Stomach (tissue), 9 donors: Measurements from ENCODE around the gene GRAMD1A. TPM values are rescaled to one million over a fixed set of nuclear protein-coding genes. Genes with fewer than 3 reads are reported as not detected.

Experiments used
- DNase-seq, 2 donors: peaks; one replicate each; pipeline versions ENCODE4 v3.0.0 to v3.0.0-alpha.2; 2013 to 2019
- H3K27ac ChIP-seq, 5 donors: fragments of 200-600 bp in 4 of 5; sonication (generic) in 4 of 5; one replicate each; pipeline ENCODE4 v1.5.1; 2013 to 2019; ENCODE audit warnings: mild to moderate bottlenecking in 1 of 5, moderate library complexity in 1 of 5
- H3K27me3 ChIP-seq, 3 donors: fragments of 200-600 bp; sonication (generic); one replicate each; pipeline ENCODE4 v1.5.1; 2017 to 2019; ENCODE audit warnings: mixed run types in 1 of 3
- H3K36me3 ChIP-seq, 4 donors: fragments of 200-600 bp; sonication (generic); 1 replicate in 3 of 4; 2 replicates in 1 of 4; pipeline ENCODE4 v1.5.1; 2016 to 2019
- H3K4me1 ChIP-seq, 4 donors: fragments of 200-600 bp; sonication (generic); one replicate each; pipeline ENCODE4 v1.5.1; 2016 to 2019
- H3K4me3 ChIP-seq, 4 donors: fragments of 200-600 bp; sonication (generic) in 3 of 4; one replicate each; pipeline ENCODE4 v1.5.1; 2016 to 2019; ENCODE audit warnings: mild to moderate bottlenecking in 1 of 4
- H3K9me3 ChIP-seq, 4 donors: fragments of 200-600 bp; sonication (generic); one replicate each; pipeline ENCODE4 v1.5.1; 2016 to 2019
- EP300 ChIP-seq: sonication (generic); formaldehyde crosslinking; IDR thresholded peaks from one replicate; pipeline ENCODE4 v1.6.1; 2017; ENCODE audit warnings: antibody characterized with exemption
- POLR2A ChIP-seq, 4 donors: fragments of 450-650 bp; IDR thresholded peaks; one replicate each; pipeline ENCODE4 v1.6.1; 2016; ENCODE audit warnings: antibody characterized with exemption in 4 of 4, control low read depth in 2 of 4, mild to moderate bottlenecking in 1 of 4, moderate library complexity in 1 of 4
- POLR2AphosphoS5 ChIP-seq, 3 donors: sonication (generic); formaldehyde crosslinking; IDR thresholded peaks; one replicate each; pipeline ENCODE4 v1.6.1; 2016; ENCODE audit warnings: antibody characterized with exemption in 3 of 3
- WGBS, 5 donors: extraction: QIAGEN DNeasy Blood & Tissue Kit in 3 of 5; methylation state at CpG; one replicate each; pipeline versions ENCODE4 v1.1.5 to v1.1.7; 2013 to 2018; 5-methylcytosine and 5-hydroxymethylcytosine counted together
- intact Hi-C: fragments of 100-400 bp; cut with DNase I; formaldehyde crosslinking; loops from one replicate; pipeline ENCODE4 v1.15.1; 2023; ENCODE audit warnings: low total_unique reads
- polyA plus RNA-seq, 3 donors: library from polyadenylated mRNA; stranded (reverse); fragments of 200-250 nt; gene quantifications; one replicate each; pipeline ENCODE4 v1.2.3, GENCODE V29; 2013
- total RNA-seq, 5 donors: library from RNA; depleted of rRNA; stranded (reverse); fragments of >200 nt; gene quantifications; one replicate each; pipeline versions ENCODE4 v1.1.0 to v1.2.3, GENCODE V29; 2014 to 2016
- TF ChIP-seq, protein P1 (sequence below), 7 experiments: fragments of 450-650 bp in 4 of 7; fragments of 200-600 bp in 3 of 7; sonication (generic) in 3 of 7; IDR thresholded peaks; one replicate each; pipeline ENCODE4 v1.5.1; 2016 to 2019; ENCODE audit warnings: antibody characterized with exemption in 7 of 7, control low read depth in 2 of 7, mild to moderate bottlenecking in 1 of 7
- donor health status: healthy with polysubstance abuse.
- donor health status: Bipolar disorder and iron deficiency.
- donor health status: healthy.

Gene GRAMD1A
- total and polyA plus RNA-seq, 8 donors = 29.8 to 74.1 (median 45.1) TPM

DNA sequence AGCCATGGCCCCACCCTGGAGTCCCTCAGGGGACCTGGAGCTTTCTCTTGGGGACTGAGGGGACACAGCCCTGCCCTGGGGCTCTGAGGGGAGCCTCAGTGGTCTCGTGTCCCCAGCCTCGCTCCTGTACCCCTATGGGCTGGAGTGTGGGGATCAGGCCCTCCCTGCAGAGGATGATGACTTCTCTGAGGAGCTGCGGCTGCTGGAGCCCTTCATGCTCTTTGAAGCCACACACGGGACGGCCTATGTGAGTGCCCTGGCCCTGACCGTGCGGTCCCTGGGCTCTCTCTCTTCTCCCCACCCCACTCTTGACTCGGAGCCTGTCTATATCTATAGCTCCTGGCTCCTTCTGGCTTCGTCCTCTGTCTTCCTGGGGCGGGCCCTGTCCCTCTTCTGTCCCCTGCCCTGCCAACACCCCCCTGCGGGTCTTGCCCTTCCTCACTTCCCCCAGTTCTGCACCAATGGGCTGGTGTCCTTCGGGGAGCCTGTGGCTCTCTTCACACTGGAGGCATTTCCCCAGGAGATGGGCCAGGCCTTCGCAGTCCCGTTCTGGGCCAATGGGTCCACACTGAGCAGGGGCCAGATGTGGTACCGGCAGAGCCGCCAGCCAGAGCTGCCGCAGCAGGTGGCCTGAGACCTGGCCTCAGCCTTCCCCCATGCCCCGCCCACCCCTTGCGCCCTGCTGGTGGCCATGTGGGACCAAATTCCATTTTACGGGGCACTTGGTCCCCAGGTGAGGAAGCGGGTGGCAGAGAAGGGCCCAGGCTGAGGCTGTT lies 74.5 kb downstream of the GRAMD1A start:
- Histone ChIP-seq H3K4me3 (no peak overlapping the region), H3K27ac (no peak overlapping the region), H3K27me3 (no peaks in the 10 kb centered on the region), H3K36me3 (no peaks in the 10 kb centered on the region), H3K4me1 (no peaks in the 10 kb centered on the region), H3K9me3 (peaks cover 0 to 9% (median 7%) of the 10 kb centered on the region in 4 donors)
- TF ChIP-seq POLR2AphosphoS5 (IDR thresholded peaks at IDR 0.05) (no peak), POLR2A (IDR thresholded peaks at IDR 0.05) (no peak), EP300 (no peak)
- TF ChIP-seq, protein P1, sequence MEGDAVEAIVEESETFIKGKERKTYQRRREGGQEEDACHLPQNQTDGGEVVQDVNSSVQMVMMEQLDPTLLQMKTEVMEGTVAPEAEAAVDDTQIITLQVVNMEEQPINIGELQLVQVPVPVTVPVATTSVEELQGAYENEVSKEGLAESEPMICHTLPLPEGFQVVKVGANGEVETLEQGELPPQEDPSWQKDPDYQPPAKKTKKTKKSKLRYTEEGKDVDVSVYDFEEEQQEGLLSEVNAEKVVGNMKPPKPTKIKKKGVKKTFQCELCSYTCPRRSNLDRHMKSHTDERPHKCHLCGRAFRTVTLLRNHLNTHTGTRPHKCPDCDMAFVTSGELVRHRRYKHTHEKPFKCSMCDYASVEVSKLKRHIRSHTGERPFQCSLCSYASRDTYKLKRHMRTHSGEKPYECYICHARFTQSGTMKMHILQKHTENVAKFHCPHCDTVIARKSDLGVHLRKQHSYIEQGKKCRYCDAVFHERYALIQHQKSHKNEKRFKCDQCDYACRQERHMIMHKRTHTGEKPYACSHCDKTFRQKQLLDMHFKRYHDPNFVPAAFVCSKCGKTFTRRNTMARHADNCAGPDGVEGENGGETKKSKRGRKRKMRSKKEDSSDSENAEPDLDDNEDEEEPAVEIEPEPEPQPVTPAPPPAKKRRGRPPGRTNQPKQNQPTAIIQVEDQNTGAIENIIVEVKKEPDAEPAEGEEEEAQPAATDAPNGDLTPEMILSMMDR (IDR thresholded peaks at IDR 0.05) = no peak
- intact Hi-C loops = no loop called here
- no peak for DNase-seq
- WGBS, 5 donors = 84 to 94% (median 89%) methylated on average over 11 to 21 of the region's 21 CpGs

DNA sequence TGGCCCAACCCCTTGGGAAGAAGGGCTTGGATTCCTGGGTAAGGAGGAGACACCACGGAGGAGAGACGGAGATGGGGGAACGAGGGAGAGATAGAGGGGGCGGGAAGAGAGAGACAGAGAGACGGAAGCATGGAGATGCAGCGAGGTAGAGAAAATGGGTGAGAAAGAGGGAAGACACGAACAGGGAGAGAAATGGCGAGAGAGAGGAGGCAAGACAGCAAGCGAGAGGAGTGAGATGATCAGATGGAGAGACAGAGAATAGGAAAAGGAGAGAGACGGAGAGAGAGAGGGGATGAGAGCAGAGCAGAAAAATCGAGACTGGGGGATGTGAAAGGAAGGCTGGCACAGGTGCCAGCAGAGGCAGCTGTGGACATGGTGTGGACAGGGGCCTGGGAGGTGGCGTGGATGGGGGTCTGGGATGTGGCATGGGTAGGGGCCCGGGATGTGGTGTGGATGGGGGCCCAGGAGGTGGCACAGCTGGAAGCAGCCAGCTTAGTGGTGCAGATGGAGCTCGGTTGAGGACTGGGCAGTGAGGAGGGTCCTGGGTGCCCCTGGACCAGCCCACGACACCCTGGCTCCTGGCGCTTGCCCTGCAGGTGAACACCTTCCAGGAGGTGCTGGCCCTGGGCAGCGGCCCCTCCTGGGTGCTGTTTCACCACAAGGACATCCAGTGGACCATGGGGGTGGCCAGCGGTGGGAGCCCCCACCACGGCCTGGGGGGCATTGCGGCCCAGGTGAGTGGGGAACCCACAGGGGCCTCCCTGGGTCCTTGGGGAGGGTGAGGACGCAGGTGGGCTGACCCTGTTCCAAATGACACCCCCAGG lies 75.3 kb downstream of the GRAMD1A start:
- WGBS, 5 donors = 87 to 93% (median 90%) methylated on average over 17 to 21 of the region's 21 CpGs

DNA sequence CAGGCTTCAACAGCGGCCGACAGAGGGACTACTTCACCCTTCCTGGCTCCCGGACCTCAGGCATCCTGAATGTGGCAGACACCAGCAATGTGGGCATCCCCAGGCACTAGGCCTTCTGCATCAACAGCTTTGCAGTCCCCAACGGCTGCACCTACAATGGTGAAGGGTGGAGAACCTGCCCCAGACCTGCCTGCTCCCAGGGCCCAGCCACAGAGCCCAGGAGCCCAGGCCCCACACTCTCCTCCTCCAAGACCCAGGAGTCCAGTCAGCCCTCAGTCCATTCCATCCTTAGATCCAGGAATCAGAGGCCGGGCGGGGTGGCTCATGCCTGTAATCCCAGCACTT lies 75.9 kb downstream of the GRAMD1A start:
- Histone ChIP-seq H3K4me3 (no peak overlapping the region), H3K36me3 (no peaks in the 10 kb centered on the region), H3K4me1 (no peaks in the 10 kb centered on the region), H3K27me3 (no peaks in the 10 kb centered on the region), H3K9me3 (no peaks in the 10 kb centered on the region), H3K27ac (no peak overlapping the region)
- intact Hi-C loops = no loop called here
- no peak for DNase-seq
- WGBS, 5 donors = 78 to 94% (median 87%) methylated on average over 2 to 6 of the region's 6 CpGs; no CpG with 5 or more reads in 1 of the 5 donors
- TF ChIP-seq EP300 (no peak), POLR2AphosphoS5 (IDR thresholded peaks at IDR 0.05) (no peak), POLR2A (IDR thresholded peaks at IDR 0.05) (no peak)
- TF ChIP-seq, protein P1 (IDR thresholded peaks at IDR 0.05) = no peak

More for the DNA sequence above, 75.3 kb downstream of the GRAMD1A start:
- Histone ChIP-seq H3K27me3 (no peaks in the 10 kb centered on the region), H3K9me3 (peaks cover 0 to 5% (median 3%) of the 10 kb centered on the region in 4 donors), H3K27ac (no peak overlapping the region), H3K36me3 (no peaks in the 10 kb centered on the region), H3K4me3 (no peak overlapping the region), H3K4me1 (no peaks in the 10 kb centered on the region)
- TF ChIP-seq POLR2A (IDR thresholded peaks at IDR 0.05) (no peak), POLR2AphosphoS5 (IDR thresholded peaks at IDR 0.05) (no peak), EP300 (no peak)
- TF ChIP-seq, protein P1 (IDR thresholded peaks at IDR 0.05) = no peak
- DNase-seq = no peak
- intact Hi-C loops = no loop called here

Other genes starting within 250 kb of the GRAMD1A start
- 1 to 10 TPM in 3 of 5 donors, under 1 TPM in 1, not detected in 1; 0.58 to 6.7 (median 4.1) TPM for gene ZNF599, start 227.1 kb upstream of the GRAMD1A start, total RNA-seq
- 1 to 10 TPM; 3.4 to 6.6 (median 4.5) TPM for gene ZNF599, start 227.1 kb upstream of the GRAMD1A start, polyA plus RNA-seq
- 1 to 10 TPM in 3 of 5 donors, under 1 TPM in 1, not detected in 1; 0.58 to 4.1 (median 3.5) TPM for gene ZNF30, start 73.4 kb upstream of the GRAMD1A start, total RNA-seq
- gene ZNF30, start 73.4 kb upstream of the GRAMD1A start, polyA plus RNA-seq = 1 to 10 TPM; 1.2 to 6.1 (median 1.4) TPM
- 10 to 100 TPM in 2 of 5 donors, 1 to 10 TPM in 2, under 1 TPM in 1; 0.87 to 14.3 (median 8.4) TPM for gene ZNF792, start 36.1 kb upstream of the GRAMD1A start, total RNA-seq
- 1 to 10 TPM in 1 of 3 donors, under 1 TPM in 2; 0.78 to 1.4 (median 0.87) TPM for gene ZNF792, start 36.1 kb upstream of the GRAMD1A start, polyA plus RNA-seq
- 10 to 100 TPM in 1 of 5 donors, 1 to 10 TPM in 3, not detected in 1; 1.3 to 36.6 (median 3.5) TPM for gene SCN1B, start 30.1 kb downstream of the GRAMD1A start, total RNA-seq
- gene SCN1B, start 30.1 kb downstream of the GRAMD1A start, polyA plus RNA-seq = 1 to 10 TPM; 3.7 to 8.6 (median 6.1) TPM
- gene HPN, start 41.4 kb downstream of the GRAMD1A start, total RNA-seq = 10 to 100 TPM in 4 of 5 donors, not detected in 1; 14.7 to 45.2 (median 21.9) TPM
- 10 to 100 TPM; 19.2 to 39.4 (median 33.7) TPM for gene HPN, start 41.4 kb downstream of the GRAMD1A start, polyA plus RNA-seq
- gene FXYD3, start 115.5 kb downstream of the GRAMD1A start, total RNA-seq = 100 to 1,000 TPM in 4 of 5 donors, 10 to 100 TPM in 1; 84.8 to 704 (median 191) TPM
- 100 to 1,000 TPM; 442 to 800 (median 537) TPM for gene FXYD3, start 115.5 kb downstream of the GRAMD1A start, polyA plus RNA-seq
- 10 to 100 TPM in 3 of 5 donors, 1 to 10 TPM in 2; 3.1 to 40.0 (median 16.3) TPM for gene LGI4, start 134.7 kb downstream of the GRAMD1A start, total RNA-seq
- 10 to 100 TPM in 2 of 3 donors, 1 to 10 TPM in 1; 4.4 to 18.6 (median 10.4) TPM for gene LGI4, start 134.7 kb downstream of the GRAMD1A start, polyA plus RNA-seq
- 100 to 1,000 TPM in 1 of 5 donors, 10 to 100 TPM in 2, 1 to 10 TPM in 1, not detected in 1; 7.5 to 193 (median 14.8) TPM for gene FXYD1, start 138.5 kb downstream of the GRAMD1A start, total RNA-seq
- gene FXYD1, start 138.5 kb downstream of the GRAMD1A start, polyA plus RNA-seq = 10 to 100 TPM; 24.0 to 67.4 (median 60.3) TPM
- gene FXYD7, start 142.9 kb downstream of the GRAMD1A start, total RNA-seq = 1 to 10 TPM in 1 of 5 donors, not detected in 4; 2.6 TPM
- gene FXYD7, start 142.9 kb downstream of the GRAMD1A start, polyA plus RNA-seq = under 1 TPM in 1 of 3 donors, not detected in 2; 0.55 TPM
- 100 to 1,000 TPM in 1 of 5 donors, 10 to 100 TPM in 4; 10.3 to 118 (median 19.2) TPM for gene FXYD5, start 154.4 kb downstream of the GRAMD1A start, total RNA-seq
- gene FXYD5, start 154.4 kb downstream of the GRAMD1A start, polyA plus RNA-seq = 10 to 100 TPM; 37.9 to 81.1 (median 55.0) TPM
- not detected for gene FAM187B, start 228.4 kb downstream of the GRAMD1A start, total RNA-seq
- under 1 TPM in 1 of 3 donors, not detected in 2; 0.25 TPM for gene FAM187B, start 228.4 kb downstream of the GRAMD1A start, polyA plus RNA-seq
- gene LSR, start 248.7 kb downstream of the GRAMD1A start, total RNA-seq = 100 to 1,000 TPM in 2 of 5 donors, 10 to 100 TPM in 3; 20.4 to 174 (median 72.8) TPM
- gene LSR, start 248.7 kb downstream of the GRAMD1A start, polyA plus RNA-seq = 10 to 100 TPM; 17.9 to 90.7 (median 84.4) TPM